HL-60/S4 treated with retinoic acid at 250 ng/mL for 4 days and 3 days (cell line): ENCODE results near the gene PATJ.

Experiments used
- in situ Hi-C: fragments of 300-500 bp; cut with MboI; formaldehyde crosslinking; loops from 2 replicates; pipeline ENCODE4 v1.7.0; 2022; ENCODE audit warnings: low sequenced_read_pairs

The PATJ gene

GRCh38 chr1:61980561-61980960, 238.3 kb downstream of the PATJ start:
- in situ Hi-C loops = no loop called here

DNA sequence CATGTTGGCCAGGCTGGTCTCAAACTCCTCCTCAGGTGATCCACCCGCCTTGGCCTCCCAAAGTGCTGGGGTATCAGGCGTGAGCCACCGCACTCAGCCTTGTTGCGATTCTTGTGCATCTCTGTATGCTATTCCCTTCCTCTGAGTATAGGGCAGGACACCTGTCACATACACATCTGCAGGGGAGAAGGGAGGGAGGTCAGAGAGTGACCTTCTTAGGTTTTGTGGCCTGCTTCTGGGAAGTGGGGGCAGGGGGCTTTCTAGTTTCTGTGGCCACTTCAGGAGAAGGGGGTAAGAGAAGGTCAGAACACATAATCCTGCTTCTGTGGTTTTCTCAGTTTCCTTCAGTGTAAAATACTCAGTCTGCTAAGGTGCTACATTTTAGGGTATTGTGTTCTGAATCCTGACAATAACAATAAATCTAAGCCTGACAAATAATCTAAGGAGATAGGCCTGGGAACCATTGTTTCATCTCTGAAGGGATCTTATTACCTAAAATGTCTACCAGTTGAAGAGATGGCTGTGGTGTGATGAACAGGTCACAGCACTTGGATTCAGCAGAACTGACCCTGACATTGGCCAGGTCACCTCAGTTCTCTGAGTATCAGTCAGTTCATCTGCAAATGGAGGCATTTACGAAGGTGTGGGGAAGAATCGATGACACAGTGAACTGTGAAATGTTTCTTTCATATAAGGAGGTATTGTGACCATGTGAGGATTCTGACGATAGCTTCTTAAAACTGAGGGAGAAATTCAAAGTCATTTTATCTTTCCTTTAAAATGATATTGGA, 239.8 kb downstream of the PATJ start:
- in situ Hi-C loops = no loop called here

GRCh38 chr1:61983236-61983635, 241.0 kb downstream of the PATJ start:
- in situ Hi-C loops = no loop called here

GRCh38 chr1:61992257-61992656, 250.0 kb downstream of the PATJ start:
- in situ Hi-C loops = no loop called here

DNA sequence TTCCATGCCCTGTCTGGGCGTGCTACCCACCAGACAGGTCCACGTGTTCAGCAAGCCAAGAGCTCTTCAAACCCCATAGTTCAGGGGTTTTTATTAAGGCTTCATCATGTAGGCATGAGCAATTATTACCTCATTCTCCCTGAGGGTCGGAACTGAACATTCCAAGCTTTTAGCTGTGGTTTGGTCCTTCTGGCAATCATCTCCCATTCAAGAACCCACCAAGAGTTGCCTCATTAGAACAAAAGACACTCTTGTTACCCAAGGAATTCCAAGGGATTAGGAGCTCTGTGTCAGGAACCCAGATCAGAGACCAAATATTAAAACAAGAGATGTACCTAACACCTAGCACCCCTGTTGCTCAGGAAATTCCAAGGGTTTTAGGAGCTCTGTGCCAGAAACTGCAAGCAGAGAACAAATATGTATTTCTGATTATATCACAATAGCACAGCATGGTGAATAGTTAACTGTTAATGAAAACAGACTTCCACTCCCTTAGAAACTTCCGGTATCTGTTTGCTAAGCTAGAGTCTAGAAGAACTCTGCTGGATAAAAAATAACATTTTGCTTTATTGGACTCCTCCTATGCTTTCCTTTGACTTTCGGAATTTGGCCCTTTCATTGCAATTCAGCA, 251.2 kb downstream of the PATJ start:
- in situ Hi-C loops = no loop called here

DNA sequence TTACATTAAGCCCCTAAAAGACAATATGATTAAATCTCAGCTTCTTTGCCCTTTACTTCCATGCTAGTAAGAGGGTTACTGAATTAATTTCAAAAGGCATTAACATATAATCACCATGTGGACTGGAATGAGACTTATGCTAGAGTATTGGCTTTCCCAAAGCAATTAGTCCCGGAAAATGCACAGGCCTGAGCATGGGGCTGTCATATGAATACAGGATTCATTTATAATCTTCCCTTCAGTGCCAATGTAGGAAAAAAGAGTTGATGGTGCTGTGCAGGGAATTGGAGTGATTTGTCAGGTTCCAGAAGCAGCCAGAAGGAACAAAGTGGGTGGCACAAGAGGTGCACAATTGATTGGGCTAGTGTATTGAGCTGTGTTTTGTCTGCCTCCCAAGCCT, 253.4 kb downstream of the PATJ start:
- in situ Hi-C loops = no loop called here

DNA sequence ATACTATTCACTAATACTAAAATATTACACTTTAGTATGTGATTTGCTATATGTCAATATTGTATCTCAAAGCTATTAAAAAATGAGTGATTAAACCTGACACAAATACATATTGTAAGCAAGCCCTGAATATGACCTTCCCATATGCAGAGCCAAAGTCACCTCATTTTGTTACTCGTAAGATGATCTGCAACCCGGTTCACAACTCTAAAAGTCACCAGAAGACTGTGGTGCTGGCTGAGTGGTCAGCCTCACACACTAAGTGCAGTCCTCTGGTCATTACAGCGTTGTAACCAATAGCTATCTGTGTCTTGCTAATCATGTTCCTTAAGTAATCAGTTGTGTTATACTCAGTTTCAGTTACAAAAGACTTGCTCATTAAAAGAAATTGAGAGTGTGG, 254.8 kb downstream of the PATJ start:
- in situ Hi-C loops = no loop called here

DNA sequence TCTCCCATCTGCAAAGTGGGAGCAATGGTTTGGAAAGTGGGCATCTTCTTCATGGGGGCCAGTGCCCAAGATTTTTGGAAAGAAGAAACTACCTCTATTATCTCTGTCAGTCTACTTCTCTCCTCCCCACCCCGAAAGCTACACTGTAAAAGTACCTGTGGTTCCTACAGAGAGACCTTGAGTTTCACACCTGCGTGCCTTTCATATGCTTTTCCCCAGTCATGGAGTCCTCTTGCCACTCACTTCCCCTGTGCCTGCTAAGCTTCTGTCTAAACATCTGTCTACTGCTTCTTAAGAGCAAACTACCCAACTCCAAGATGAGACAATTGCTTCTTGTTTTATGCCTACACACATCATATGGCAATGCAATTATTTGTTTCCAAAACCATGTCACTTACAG, 261.5 kb downstream of the PATJ start:
- in situ Hi-C loops = no loop called here

- in situ Hi-C loops = no loop called here
These were observed 264.4 kb downstream of the PATJ start for GRCh38 chr1:62006690-62007089.

- in situ Hi-C loops = no loop called here
These were observed 268.7 kb downstream of the PATJ start for GRCh38 chr1:62011006-62011405.

DNA sequence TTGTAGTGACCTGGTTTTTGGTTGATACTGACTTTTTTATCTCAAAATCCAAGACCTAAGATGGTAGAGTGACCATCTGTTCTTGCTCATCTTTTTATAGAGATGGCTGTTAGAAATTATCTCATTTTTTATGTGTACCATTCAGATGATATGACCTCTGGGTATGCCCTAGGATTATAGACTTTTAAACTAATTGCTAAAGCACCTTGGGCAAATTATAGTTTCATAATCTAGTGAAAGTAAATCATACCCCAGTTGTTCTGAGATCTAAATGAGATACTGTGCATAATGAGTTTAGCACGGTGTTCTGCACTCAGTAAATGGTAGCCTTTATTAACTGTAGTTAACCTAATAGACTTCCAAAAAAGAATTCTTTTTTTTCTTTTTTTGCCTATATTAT, 269.8 kb downstream of the PATJ start:
- in situ Hi-C loops = no loop called here

DNA sequence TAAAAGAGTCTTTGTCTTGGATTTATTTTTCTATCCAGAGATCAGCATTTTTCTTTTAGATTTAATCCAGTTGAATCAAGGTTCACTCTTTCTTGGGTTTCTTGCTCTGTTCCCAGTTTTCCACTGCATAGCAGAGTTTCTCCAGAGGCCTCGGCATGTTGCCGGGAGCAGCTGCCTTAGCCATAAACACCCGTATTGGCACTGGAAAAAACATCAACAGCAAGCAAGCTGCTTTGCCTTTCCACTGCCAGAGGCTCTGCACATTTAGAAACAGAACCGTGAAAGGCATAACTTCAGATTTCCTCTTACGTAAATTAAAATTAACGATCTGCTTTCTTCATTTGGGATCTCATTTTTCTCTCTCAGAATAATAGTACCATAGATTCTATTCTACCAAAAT, 270.6 kb downstream of the PATJ start:
- in situ Hi-C loops = no loop called here

GRCh38 chr1:62013264-62013663, 271.0 kb downstream of the PATJ start:
- in situ Hi-C loops = no loop called here

- in situ Hi-C loops = no loop called here
These were observed 280.2 kb downstream of the PATJ start for GRCh38 chr1:62022382-62022983.

- in situ Hi-C loops = no loop called here
These were observed 282.4 kb downstream of the PATJ start for GRCh38 chr1:62024690-62025089.

GRCh38 chr1:62025154-62025553, 282.9 kb downstream of the PATJ start:
- in situ Hi-C loops = no loop called here

- in situ Hi-C loops = no loop called here
These were observed 283.6 kb downstream of the PATJ start for GRCh38 chr1:62025892-62026291.

DNA sequence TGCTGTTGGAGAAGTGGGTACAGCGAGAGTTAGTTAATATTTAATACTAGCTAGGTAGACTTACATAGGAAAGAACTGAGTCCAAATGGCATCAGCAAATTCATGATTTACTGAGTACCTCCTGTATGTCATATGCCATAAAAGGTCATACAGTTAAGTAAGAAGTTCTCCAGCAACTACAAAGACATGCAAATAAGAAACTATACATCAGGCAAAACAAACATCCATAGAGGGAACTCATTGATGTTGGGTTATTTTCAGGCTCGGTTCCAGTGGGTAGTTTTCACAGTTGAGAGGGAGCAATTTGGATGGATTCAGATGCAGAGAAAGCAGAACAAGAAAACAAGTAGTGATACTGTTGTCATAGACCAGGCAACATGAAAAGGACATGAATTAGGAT, 287.4 kb downstream of the PATJ start:
- in situ Hi-C loops = no loop called here

- in situ Hi-C loops = no loop called here
These were observed 292.5 kb downstream of the PATJ start for GRCh38 chr1:62034790-62035189.

- in situ Hi-C loops = no loop called here
These were observed 295.0 kb downstream of the PATJ start for GRCh38 chr1:62037274-62037673.

DNA sequence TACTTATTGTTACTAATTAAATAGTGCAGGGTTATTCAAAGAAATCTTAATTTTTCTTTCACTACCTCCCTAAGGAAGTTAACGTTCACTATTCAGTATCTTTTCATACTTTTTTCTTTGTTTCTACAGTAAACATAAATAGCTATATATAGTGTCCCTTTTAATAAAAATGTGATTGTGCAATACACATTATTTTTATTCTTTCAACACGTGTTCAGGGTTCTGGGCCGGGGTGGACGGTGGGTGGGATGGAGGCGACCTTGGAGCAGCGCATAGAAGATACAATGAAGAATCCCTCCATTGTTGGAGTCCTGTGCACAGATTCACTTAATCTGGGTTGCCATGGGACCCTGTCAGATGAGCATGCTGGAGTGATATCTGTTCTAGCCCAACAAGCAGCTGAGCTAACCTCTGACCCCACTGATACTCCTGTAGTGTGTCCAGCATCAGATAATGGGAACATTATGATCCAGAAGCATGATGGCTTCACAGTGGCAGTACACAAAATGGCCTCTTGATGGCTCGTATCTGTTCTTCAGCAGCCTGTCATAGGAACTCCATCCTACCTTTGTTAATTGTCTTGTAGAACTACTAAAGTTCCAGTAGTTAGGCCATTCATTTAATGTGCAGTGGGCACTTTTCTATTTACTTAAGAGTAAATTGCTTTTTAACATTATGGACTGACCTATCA, 296.5 kb downstream of the PATJ start:
- in situ Hi-C loops = no loop called here

DNA sequence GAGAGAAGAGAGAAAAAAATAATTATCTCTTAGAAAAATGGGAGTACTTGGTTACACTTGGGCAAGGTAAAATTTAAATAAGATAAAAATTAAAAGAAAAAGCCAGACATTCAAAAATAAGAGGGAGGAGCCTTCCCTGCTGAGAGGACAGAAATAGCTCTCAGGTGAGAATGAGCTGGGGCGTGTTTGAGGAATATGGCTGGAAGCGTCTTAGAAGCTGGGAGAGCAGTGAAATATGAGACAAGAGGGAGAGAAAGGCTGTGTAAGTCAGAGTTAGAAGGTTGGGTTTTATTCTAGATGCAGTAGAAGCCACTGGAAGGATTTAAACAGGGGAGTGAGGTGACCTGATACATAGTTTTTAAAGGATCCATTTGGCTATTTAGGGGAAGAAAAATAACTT, 298.2 kb downstream of the PATJ start:
- in situ Hi-C loops = no loop called here
